Ishikawa (cell line): ENCODE results near the gene ST7.

Experiments
- CEBPB ChIP-seq: IDR thresholded peaks from 2 replicates; pipeline ENCODE4 v1.6.1; 2012
- CREB1 ChIP-seq: IDR thresholded peaks from 2 replicates; pipeline ENCODE4 v1.6.1; 2012; ENCODE audit warnings: low read depth
- EGR1 ChIP-seq: IDR thresholded peaks from 2 replicates; pipeline ENCODE4 v1.6.1; 2012
- EP300 ChIP-seq: IDR thresholded peaks from 2 replicates; pipeline ENCODE4 v1.6.1; 2012; ENCODE audit warnings: borderline replicate concordance
- FOXM1 ChIP-seq: IDR thresholded peaks from 2 replicates; pipeline ENCODE4 v1.6.1; 2012; ENCODE audit warnings: low read depth, borderline replicate concordance
- MAX ChIP-seq: IDR thresholded peaks from 2 replicates; pipeline ENCODE4 v1.6.1; 2012
- RAD21 ChIP-seq: IDR thresholded peaks from 2 replicates; pipeline ENCODE4 v1.6.1; 2012; ENCODE audit warnings: low read depth
- REST ChIP-seq: IDR thresholded peaks from 2 replicates; pipeline ENCODE4 v1.6.1; 2012; ENCODE audit warnings: low read depth, mild to moderate bottlenecking
- TAF1 ChIP-seq: IDR thresholded peaks from 2 replicates; pipeline ENCODE4 v1.6.1; 2012; ENCODE audit warnings: low read depth, mild to moderate bottlenecking
- TCF12 ChIP-seq: IDR thresholded peaks from 2 replicates; pipeline ENCODE4 v1.6.1; 2012; ENCODE audit warnings: low read depth
- TEAD4 ChIP-seq: IDR thresholded peaks from 2 replicates; pipeline ENCODE4 v1.6.1; 2012
- USF1 ChIP-seq: IDR thresholded peaks from 2 replicates; pipeline ENCODE4 v1.6.1; 2012
- YY1 ChIP-seq: IDR thresholded peaks from 2 replicates; pipeline ENCODE4 v1.6.1; 2012; ENCODE audit warnings: low read depth

GRCh38 chr7:117210397-117210796 is 257.1 kb downstream of the ST7 start:
- TF ChIP-seq TCF12 (no peak), REST (no peak), CREB1 (no peak), EP300 (no peak), CEBPB (no peak), TEAD4 (no peak), FOXM1 (no peak), MAX (no peak), YY1 (no peak), RAD21 (no peak), USF1 (no peak), TAF1 (no peak), EGR1 (no peak)
